ENCODE data around the gene SYNM. TPM values are rescaled to one million over a fixed set of nuclear protein-coding genes. Genes with fewer than 3 reads are reported as not detected.

Gene SYNM
- total and polyA plus RNA-seq, 4 donors: 42.6 to 103 (median 63.8) TPM

GRCh38 chr15:99117111-99117510, 12.2 kb downstream of the SYNM start:
- no peak for ATAC-seq (ENCODE audit: low FRiP score)
- no peak overlapping the region for H3K4me3 ChIP-seq (ENCODE audit: low read length in 2 of 2)
- WGBS, 2 donors: 57 to 66% methylated on average over 8 of the region's 8 CpGs
- H3K36me3 ChIP-seq (ENCODE audit: control insufficient read depth in 1 of 2, insufficient read depth in 2 of 2, low read length in 1 of 2): peaks cover 0 to 3% of the 10 kb centered on the region in 2 donors
- intact Hi-C loops (cut with DNase I): no loop called here
- H3K27ac ChIP-seq (ENCODE audit: low read depth in 1 of 2, low read length in 2 of 2): peak overlapping the region; percentile 45 to 85
- peak in 1 of 2 donors; percentile 38 for DNase-seq
- H3K27me3 ChIP-seq (ENCODE audit: control insufficient read depth in 1 of 2, insufficient read depth in 2 of 2, low read length in 1 of 2): no peaks in the 10 kb centered on the region
- peaks cover 0 to 1% of the 10 kb centered on the region in 2 donors for H3K4me1 ChIP-seq (ENCODE audit: control insufficient read depth in 1 of 2, insufficient read depth in 2 of 2, low read length in 2 of 2)
- H3K9me3 ChIP-seq (ENCODE audit: control insufficient read depth, low read length): no peaks in the 10 kb centered on the region

GRCh38 chr15:99117563-99118257, 12.8 kb downstream of the SYNM start:
- peaks cover 0 to 3% of the 10 kb centered on the region in 2 donors for H3K36me3 ChIP-seq (ENCODE audit: control insufficient read depth in 1 of 2, insufficient read depth in 2 of 2, low read length in 1 of 2)
- H3K27ac ChIP-seq (ENCODE audit: low read depth in 1 of 2, low read length in 2 of 2): peak overlapping the region; percentile 45 to 85
- H3K4me3 ChIP-seq (ENCODE audit: low read length in 2 of 2): no peak overlapping the region
- WGBS, 2 donors: 17 to 21% methylated on average over 20 of the region's 20 CpGs
- H3K4me1 ChIP-seq (ENCODE audit: control insufficient read depth in 1 of 2, insufficient read depth in 2 of 2, low read length in 2 of 2): peaks cover 0 to 1% of the 10 kb centered on the region in 2 donors
- intact Hi-C loops (cut with DNase I): no loop called here
- peak in 1 of 2 donors; percentile 41 for DNase-seq
- no peak for ATAC-seq (ENCODE audit: low FRiP score)
- H3K9me3 ChIP-seq (ENCODE audit: control insufficient read depth, low read length): no peaks in the 10 kb centered on the region
- no peaks in the 10 kb centered on the region for H3K27me3 ChIP-seq (ENCODE audit: control insufficient read depth in 1 of 2, insufficient read depth in 2 of 2, low read length in 1 of 2)

DNA sequence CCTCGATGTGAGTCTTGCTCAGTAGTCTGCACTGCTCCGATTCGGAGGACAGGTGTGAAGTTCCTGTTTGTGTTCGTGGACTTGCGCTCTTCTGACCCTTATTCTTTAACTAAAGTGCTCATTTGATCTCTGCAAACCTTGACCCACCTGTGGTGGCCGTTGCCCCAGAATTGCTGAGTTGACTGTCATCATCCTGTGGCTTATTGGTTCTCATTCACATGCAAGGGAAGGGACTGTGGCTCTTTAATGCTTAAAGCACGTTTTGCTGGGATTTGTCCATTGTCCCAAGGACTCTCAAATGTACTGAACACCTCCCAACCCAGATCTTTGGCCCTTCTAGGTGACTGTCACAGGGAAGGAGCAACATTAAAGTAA, 13.4 kb downstream of the SYNM start:
- H3K4me3 ChIP-seq (ENCODE audit: low read length in 2 of 2): no peak overlapping the region
- ATAC-seq (ENCODE audit: low FRiP score) (no peak), DNase-seq (no peak)
- peaks cover 0 to 3% of the 10 kb centered on the region in 2 donors for H3K36me3 ChIP-seq (ENCODE audit: control insufficient read depth in 1 of 2, insufficient read depth in 2 of 2, low read length in 1 of 2)
- intact Hi-C loops (cut with DNase I): no loop called here
- H3K4me1 ChIP-seq (ENCODE audit: control insufficient read depth in 1 of 2, insufficient read depth in 2 of 2, low read length in 2 of 2): peaks cover 0 to 1% of the 10 kb centered on the region in 2 donors
- peak overlapping the region; percentile 45 to 85 for H3K27ac ChIP-seq (ENCODE audit: low read depth in 1 of 2, low read length in 2 of 2)
- 77 to 83% methylated on average over 7 of the region's 7 CpGs for whole genome bisulfite sequencing, 2 donors
- H3K27me3 ChIP-seq (ENCODE audit: control insufficient read depth in 1 of 2, insufficient read depth in 2 of 2, low read length in 1 of 2): no peaks in the 10 kb centered on the region
- no peaks in the 10 kb centered on the region for H3K9me3 ChIP-seq (ENCODE audit: control insufficient read depth, low read length)

DNA sequence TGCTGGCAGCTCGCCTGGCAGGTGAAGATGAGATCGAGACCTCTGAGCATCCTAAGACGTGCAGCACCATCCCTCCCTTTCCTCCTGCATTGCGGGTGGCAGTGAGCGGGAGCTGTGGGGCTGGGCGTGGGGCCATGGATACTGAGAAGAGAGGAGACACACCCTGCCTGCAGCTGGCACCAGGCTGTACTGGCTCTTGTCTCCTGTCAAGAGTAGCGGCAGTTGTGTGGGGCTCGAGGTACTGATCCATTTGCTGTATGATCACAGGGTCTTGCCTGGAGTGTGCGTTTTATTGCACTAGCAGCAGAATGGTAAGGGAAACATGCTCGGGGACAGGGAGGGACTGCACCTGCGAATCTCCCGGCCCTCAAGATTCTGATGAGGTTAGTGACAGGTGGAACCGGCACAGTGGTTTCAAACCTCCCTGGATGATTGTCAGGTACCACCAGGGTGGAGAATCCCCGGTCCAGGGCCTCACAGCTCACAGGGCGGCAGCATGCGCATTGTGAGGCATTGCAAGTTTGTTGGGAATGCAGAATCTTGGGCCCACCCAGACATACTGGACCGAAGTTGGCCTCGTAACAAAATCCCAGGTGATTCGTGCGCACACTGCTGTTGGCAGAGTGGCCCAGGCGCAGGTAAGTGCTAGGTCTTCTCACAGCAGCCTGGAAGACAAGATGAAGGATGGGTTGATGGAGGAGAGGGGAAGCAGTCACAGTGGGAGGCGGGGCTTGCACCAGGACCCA, 14.1 kb downstream of the SYNM start:
- H3K4me1 ChIP-seq (ENCODE audit: control insufficient read depth in 1 of 2, insufficient read depth in 2 of 2, low read length in 2 of 2): no peaks in the 10 kb centered on the region

DNA sequence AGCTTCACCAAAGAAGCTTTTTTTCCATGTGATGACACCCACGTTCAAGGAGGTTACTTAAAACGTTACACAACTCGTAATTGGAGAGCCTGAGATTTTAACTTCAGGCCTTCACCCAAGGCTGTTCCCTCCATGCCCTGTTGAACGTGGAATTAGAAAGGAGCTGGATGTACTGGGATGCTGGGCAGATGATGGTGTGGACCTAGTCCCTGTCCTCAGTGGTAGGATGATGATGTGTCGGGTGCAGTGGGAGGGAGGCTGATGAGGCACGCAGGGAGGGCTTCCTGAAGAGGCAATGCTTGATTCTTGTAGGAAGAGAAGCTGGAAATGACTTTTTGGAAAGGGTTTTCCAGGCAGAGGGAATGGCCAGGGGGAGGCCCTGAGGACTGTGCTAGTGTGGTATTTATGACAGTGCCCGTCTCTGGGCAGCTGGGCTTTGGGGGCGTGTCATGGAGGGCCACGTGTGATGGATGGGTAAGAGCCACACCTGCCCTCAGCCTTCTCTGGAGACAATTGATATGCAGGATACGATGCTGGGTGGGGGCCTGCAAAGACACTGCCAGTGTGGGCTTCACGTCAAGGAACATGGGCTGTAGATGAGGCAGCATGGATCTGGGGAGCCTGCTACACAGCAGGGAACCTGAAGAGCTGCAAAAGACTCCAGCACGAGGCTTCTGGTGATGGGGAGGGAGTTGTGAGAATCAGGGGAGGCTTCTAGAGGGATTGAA, 15.3 kb downstream of the SYNM start:
- Histone ChIP-seq H3K9me3 (ENCODE audit: control insufficient read depth, low read length) (no peaks in the 10 kb centered on the region), H3K36me3 (ENCODE audit: control insufficient read depth in 1 of 2, insufficient read depth in 2 of 2, low read length in 1 of 2) (no peaks in the 10 kb centered on the region), H3K27ac (ENCODE audit: low read depth in 1 of 2, low read length in 2 of 2) (peak overlapping the region in 1 of 2 donors; percentile 1), H3K4me3 (ENCODE audit: low read length in 2 of 2) (no peak overlapping the region), H3K4me1 (ENCODE audit: control insufficient read depth in 1 of 2, insufficient read depth in 2 of 2, low read length in 2 of 2) (no peaks in the 10 kb centered on the region), H3K27me3 (ENCODE audit: control insufficient read depth in 1 of 2, insufficient read depth in 2 of 2, low read length in 1 of 2) (no peaks in the 10 kb centered on the region)
- ATAC-seq (ENCODE audit: low FRiP score) (no peak), DNase-seq (peak in 1 of 2 donors; percentile 30)
- 80 to 81% methylated on average over 12 of the region's 12 CpGs for WGBS, 2 donors
- intact Hi-C loops (cut with DNase I): no loop called here

More for the DNA sequence above, 14.1 kb downstream of the SYNM start:
- no peaks in the 10 kb centered on the region for H3K27me3 ChIP-seq (ENCODE audit: control insufficient read depth in 1 of 2, insufficient read depth in 2 of 2, low read length in 1 of 2)
- no peaks in the 10 kb centered on the region for H3K9me3 ChIP-seq (ENCODE audit: control insufficient read depth, low read length)
- no peaks in the 10 kb centered on the region for H3K36me3 ChIP-seq (ENCODE audit: control insufficient read depth in 1 of 2, insufficient read depth in 2 of 2, low read length in 1 of 2)
- no peak overlapping the region for H3K4me3 ChIP-seq (ENCODE audit: low read length in 2 of 2)
- H3K27ac ChIP-seq (ENCODE audit: low read depth in 1 of 2, low read length in 2 of 2): no peak overlapping the region
- intact Hi-C loops (cut with DNase I): no loop called here
- ATAC-seq (ENCODE audit: low FRiP score) (no peak), DNase-seq (peak in 1 of 2 donors; percentile 37)
- 90 to 91% methylated on average over 22 of the region's 22 CpGs for WGBS, 2 donors

- no peaks in the 10 kb centered on the region for H3K27me3 ChIP-seq (ENCODE audit: control insufficient read depth in 1 of 2, insufficient read depth in 2 of 2, low read length in 1 of 2)
- peak overlapping the region in 1 of 2 donors; percentile 13 for H3K27ac ChIP-seq (ENCODE audit: low read depth in 1 of 2, low read length in 2 of 2)
- ATAC-seq (ENCODE audit: low FRiP score) (no peak), DNase-seq (peak in 1 of 2 donors; percentile 22)
- no peak overlapping the region for H3K4me3 ChIP-seq (ENCODE audit: low read length in 2 of 2)
- 88 to 89% methylated on average over 10 of the region's 10 CpGs for WGBS, 2 donors
- intact Hi-C loops (cut with DNase I): no loop called here
- no peaks in the 10 kb centered on the region for H3K36me3 ChIP-seq (ENCODE audit: control insufficient read depth in 1 of 2, insufficient read depth in 2 of 2, low read length in 1 of 2)
- H3K4me1 ChIP-seq (ENCODE audit: control insufficient read depth in 1 of 2, insufficient read depth in 2 of 2, low read length in 2 of 2): no peaks in the 10 kb centered on the region
- no peaks in the 10 kb centered on the region for H3K9me3 ChIP-seq (ENCODE audit: control insufficient read depth, low read length)
Observed at GRCh38 chr15:99121207-99121606, 16.3 kb downstream of the SYNM start.

DNA sequence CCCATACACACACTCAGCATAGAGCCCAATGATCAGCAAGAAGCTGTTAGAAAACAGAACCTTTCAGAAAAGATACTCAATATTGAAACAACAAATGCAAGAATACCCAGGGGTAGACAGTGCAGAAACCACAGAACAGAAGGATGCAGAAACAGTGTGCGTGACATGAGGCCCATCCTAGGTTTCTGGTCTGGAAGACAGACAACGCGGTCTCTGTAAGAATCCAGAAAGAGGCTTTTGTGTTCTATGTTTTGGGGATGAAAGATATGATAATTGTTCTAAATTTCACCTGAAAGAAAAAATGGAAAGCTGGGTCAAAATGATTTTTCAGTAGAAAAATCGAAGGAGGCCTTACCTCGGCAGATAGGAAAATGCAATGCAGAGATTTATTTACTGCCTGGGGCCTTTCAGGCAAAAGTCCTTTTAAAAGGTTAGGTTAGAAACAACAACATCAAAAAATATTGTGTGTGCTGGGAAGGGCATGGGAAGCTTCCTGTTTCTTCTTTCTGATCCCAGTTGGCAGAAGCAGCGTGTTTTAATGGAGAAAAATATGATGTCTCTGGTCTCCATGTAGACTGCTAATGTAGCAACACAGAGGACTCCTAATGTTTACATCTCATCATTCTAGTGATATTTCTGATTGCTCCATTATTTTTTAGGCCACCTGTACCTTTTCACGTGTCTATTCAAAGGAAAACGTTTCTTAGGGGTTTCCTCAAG, 17.0 kb downstream of the SYNM start:
- Histone ChIP-seq H3K9me3 (ENCODE audit: control insufficient read depth, low read length) (no peaks in the 10 kb centered on the region), H3K27me3 (ENCODE audit: control insufficient read depth in 1 of 2, insufficient read depth in 2 of 2, low read length in 1 of 2) (no peaks in the 10 kb centered on the region), H3K27ac (ENCODE audit: low read depth in 1 of 2, low read length in 2 of 2) (peak overlapping the region in 1 of 2 donors; percentile 13), H3K4me3 (ENCODE audit: low read length in 2 of 2) (no peak overlapping the region), H3K36me3 (ENCODE audit: control insufficient read depth in 1 of 2, insufficient read depth in 2 of 2, low read length in 1 of 2) (no peaks in the 10 kb centered on the region), H3K4me1 (ENCODE audit: control insufficient read depth in 1 of 2, insufficient read depth in 2 of 2, low read length in 2 of 2) (no peaks in the 10 kb centered on the region)
- no peak for ATAC-seq (ENCODE audit: low FRiP score)
- WGBS, 2 donors: 66 to 69% methylated on average over 8 of the region's 8 CpGs
- DNase-seq: no peak
- intact Hi-C loops (cut with DNase I): loop anchor here in 1 of 2 donors (2.0 kb wide), 1 partner anchor 15 kb away; no protein-coding TSS in a partner anchor

All from aorta (tissue), 5 donors.